H1 (cell line): Measurements from ENCODE around the gene SEZ6. TPM values are rescaled to one million over a fixed set of nuclear protein-coding genes. Genes with fewer than 3 reads are reported as not detected.

ENCODE experiments used
- CTCF ChIA-PET: fragments of 300-600 bp; sonication (Branson Sonifier 250); formaldehyde crosslinking; loops from one replicate; lab custom pipeline; 2021; ENCODE audit not compliant: partially characterized antibody; lab: Charles Lee
- POLR2A ChIA-PET: fragments of 300-600 bp; sonication (Branson Sonifier 250); formaldehyde crosslinking; loops from one replicate; lab custom pipeline; 2021; ENCODE audit warnings: inconsistent platforms; ENCODE audit not compliant: partially characterized antibody; lab: Charles Lee
- DNase-seq, 2 experiments: peaks; one replicate each; pipeline versions ENCODE4 v3.0.0 to v3.0.0-alpha.2; 2010 to 2022; ENCODE audit warnings: low spot score in 2 of 2, low read depth in 1 of 2, mixed read lengths in 1 of 2
- FAIRE-seq: peaks from 2 replicates; lab custom pipeline; 2011; peaks lifted over from hg19 to GRCh38; lab: Jason Lieb, UNC
- H2AFZ ChIP-seq: 2 replicates; pipeline ENCODE4 v1.8.1; 2012; ENCODE audit warnings: low read length, inconsistent platforms
- H2AK5ac ChIP-seq: 2 replicates; pipeline ENCODE4 v1.6.1; 2013; ENCODE audit warnings: low read depth, low read length
- H2BK120ac ChIP-seq: replicated peaks from 2 replicates; pipeline ENCODE3; 2013; ENCODE audit warnings: low read depth, low read length, inconsistent platforms
- H2BK12ac ChIP-seq: 2 replicates; pipeline ENCODE4 v1.6.1; 2013; ENCODE audit warnings: low read depth, low read length
- H2BK15ac ChIP-seq: 2 replicates; pipeline ENCODE4 v1.6.1; 2013; ENCODE audit warnings: low read length
- H2BK20ac ChIP-seq: 2 replicates; pipeline ENCODE4 v1.6.1; 2013; ENCODE audit warnings: low read length
- H2BK5ac ChIP-seq: 2 replicates; pipeline ENCODE4 v1.6.1; 2013; ENCODE audit warnings: low read depth, low read length
- H3K14ac ChIP-seq: 2 replicates; pipeline ENCODE4 v1.6.1; 2013; ENCODE audit warnings: inconsistent platforms; ENCODE audit not compliant: insufficient read length
- H3K18ac ChIP-seq: 2 replicates; pipeline ENCODE4 v1.6.1; 2013; ENCODE audit warnings: low read length; ENCODE audit errors: extremely low read depth
- H3K23ac ChIP-seq: 2 replicates; pipeline ENCODE4 v1.6.1; 2013; ENCODE audit warnings: inconsistent platforms; ENCODE audit not compliant: insufficient read length
- H3K23me2 ChIP-seq: 2 replicates; pipeline ENCODE4 v1.6.1; 2013; ENCODE audit warnings: low read depth, low read length
- H3K27ac ChIP-seq: 2 replicates; pipeline ENCODE4 v1.6.1; 2011; ENCODE audit warnings: low read depth, low read length, inconsistent platforms
- H3K27me3 ChIP-seq, 4 experiments: replicated peaks in 1 of 4; 1 replicate in 1 of 4; 2 replicates in 3 of 4; pipeline versions ENCODE4 v1.6.1 to v1.8.1; 2011 to 2013; ENCODE audit warnings: low read length in 3 of 4, mild to moderate bottlenecking in 3 of 4, inconsistent platforms in 2 of 4, mixed read lengths in 2 of 4, moderate library complexity in 1 of 4; ENCODE audit not compliant: control insufficient read depth in 3 of 4, insufficient read depth in 3 of 4; ENCODE audit errors: extremely low read depth in 1 of 4
- H3K36me3 ChIP-seq, 4 experiments: 2 replicates each; pipeline versions ENCODE4 v1.6.1 to v1.8.1; 2011 to 2013; ENCODE audit warnings: mild to moderate bottlenecking in 4 of 4, low read length in 3 of 4, moderate library complexity in 2 of 4, control low read depth in 1 of 4, inconsistent platforms in 1 of 4; ENCODE audit not compliant: insufficient read depth in 4 of 4, control insufficient read depth in 2 of 4
- H3K4ac ChIP-seq: replicated peaks from 2 replicates; pipeline ENCODE3; 2013; ENCODE audit warnings: low read length, low read depth, mixed read lengths, inconsistent platforms; ENCODE audit not compliant: insufficient read length
- H3K4me1 ChIP-seq, 4 experiments: replicated peaks in 1 of 4; 1 replicate in 1 of 4; 2 replicates in 3 of 4; pipeline versions ENCODE4 v1.6.1 to v1.8.1; 2011 to 2013; ENCODE audit warnings: low read length in 3 of 4, inconsistent platforms in 2 of 4, mixed read lengths in 1 of 4; ENCODE audit not compliant: insufficient read depth in 4 of 4, control insufficient read depth in 3 of 4
- H3K4me2 ChIP-seq, 2 experiments: 2 replicates each; pipeline versions ENCODE4 v1.6.1 to v1.8.1; 2011 to 2013; ENCODE audit warnings: low read depth in 2 of 2, low read length in 2 of 2, control low read depth in 1 of 2, inconsistent platforms in 1 of 2, mild to moderate bottlenecking in 1 of 2; ENCODE audit not compliant: insufficient read depth in 1 of 2
- H3K4me3 ChIP-seq, 4 experiments: fragments of 200-600, 300-600 bp in 1 of 4; sonication (generic), shearing (Covaris generic), sonication (Bioruptor Twin) in 1 of 4; 2 replicates each; pipeline versions ENCODE4 v1.5.1 to v1.8.1; 2011 to 2016; ENCODE audit warnings: low read length in 4 of 4, low read depth in 3 of 4, control low read depth in 2 of 4, inconsistent platforms in 2 of 4, mild to moderate bottlenecking in 2 of 4, mixed read lengths in 1 of 4, moderate library complexity in 1 of 4; ENCODE audit not compliant: insufficient read depth in 2 of 4; ENCODE audit errors: extremely low read depth in 1 of 4
- H3K56ac ChIP-seq: replicated peaks from 2 replicates; pipeline ENCODE3; 2013; ENCODE audit warnings: low read depth, mild to moderate bottlenecking, mixed read lengths, low read length, inconsistent platforms; ENCODE audit not compliant: insufficient read length
- H3K79me1 ChIP-seq: 2 replicates; pipeline ENCODE4 v1.6.1; 2013; ENCODE audit warnings: low read depth, low read length, control low read depth
- H3K79me2 ChIP-seq, 2 experiments: 2 replicates each; pipeline versions ENCODE4 v1.6.1 to v1.8.1; 2012 to 2013; ENCODE audit warnings: low read length in 2 of 2, mild to moderate bottlenecking in 2 of 2, inconsistent platforms in 1 of 2; ENCODE audit not compliant: insufficient read depth in 2 of 2, control insufficient read depth in 1 of 2
- H3K9ac ChIP-seq, 4 experiments: replicated peaks in 1 of 4; 1 replicate in 1 of 4; 2 replicates in 3 of 4; pipeline versions ENCODE4 v1.6.1 to v1.8.1; 2011 to 2013; ENCODE audit warnings: low read depth in 3 of 4, low read length in 3 of 4, control low read depth in 2 of 4, mild to moderate bottlenecking in 2 of 4, moderate library complexity in 2 of 4, inconsistent platforms in 1 of 4; ENCODE audit errors: extremely low read depth in 1 of 4
- H3K9me3 ChIP-seq, 2 experiments: 2 replicates each; pipeline versions ENCODE4 v1.6.1 to v1.8.1; 2012 to 2013; ENCODE audit warnings: mild to moderate bottlenecking in 2 of 2, moderate library complexity in 2 of 2, control low read depth in 1 of 2, inconsistent platforms in 1 of 2, low read depth in 1 of 2, low read length in 1 of 2, mixed read lengths in 1 of 2; ENCODE audit not compliant: insufficient read depth in 2 of 2
- H4K20me1 ChIP-seq, 2 experiments: replicated peaks in 1 of 2; 2 replicates each; pipeline versions ENCODE3 to v1.8.1; 2011 to 2013; ENCODE audit warnings: inconsistent platforms in 2 of 2, low read length in 2 of 2, mild to moderate bottlenecking in 1 of 2; ENCODE audit not compliant: insufficient read depth in 2 of 2, control insufficient read depth in 1 of 2
- H4K5ac ChIP-seq: 2 replicates; pipeline ENCODE4 v1.6.1; 2013; ENCODE audit warnings: low read length, low read depth, mixed read lengths, inconsistent platforms; ENCODE audit not compliant: insufficient read length
- H4K8ac ChIP-seq: 2 replicates; pipeline ENCODE4 v1.8.0; 2013; ENCODE audit warnings: mild to moderate bottlenecking, moderate library complexity, low read length, inconsistent platforms; ENCODE audit not compliant: insufficient read depth; ENCODE audit errors: extremely low read depth
- H4K91ac ChIP-seq: replicated peaks from 2 replicates; pipeline ENCODE3; 2013; ENCODE audit warnings: low read length, mixed read lengths, inconsistent platforms; ENCODE audit not compliant: insufficient read length
- BACH1 ChIP-seq: IDR thresholded peaks from 2 replicates; pipeline ENCODE4 v1.6.1; 2012; ENCODE audit warnings: low read length, improper control_type of control experiment
- BCL11A ChIP-seq, 2 experiments: IDR thresholded peaks; one replicate each; pipeline ENCODE4 v1.6.1; 2011; ENCODE audit warnings: low read depth in 2 of 2, low read length in 2 of 2, mild to moderate bottlenecking in 2 of 2
- BRCA1 ChIP-seq: IDR thresholded peaks from 2 replicates; pipeline ENCODE4 v1.6.1; 2012; ENCODE audit warnings: low read depth, low read length, improper control_type of control experiment
- CHD1 ChIP-seq: IDR thresholded peaks from 2 replicates; pipeline ENCODE4 v1.6.1; 2012; ENCODE audit warnings: low read depth, low read length, improper control_type of control experiment
- CREB1 ChIP-seq: IDR thresholded peaks from 2 replicates; pipeline ENCODE4 v1.6.1; 2012; ENCODE audit warnings: inconsistent platforms
- CTCF ChIP-seq, 3 experiments: IDR thresholded peaks; 1 replicate in 2 of 3; 2 replicates in 1 of 3; pipeline versions ENCODE4 v1.5.1 to v1.6.1; 2011; ENCODE audit warnings: low read length in 3 of 3, mild to moderate bottlenecking in 3 of 3, inconsistent platforms in 2 of 3, low read depth in 1 of 3, moderate library complexity in 1 of 3; ENCODE audit not compliant: insufficient read depth in 1 of 3; ENCODE audit errors: control extremely low read depth in 1 of 3
- EGR1 ChIP-seq: IDR thresholded peaks from 2 replicates; pipeline ENCODE4 v1.6.1; 2011; ENCODE audit warnings: low read depth, low read length, borderline replicate concordance
- EZH2 ChIP-seq: fragments of 200-600 bp; sonication (generic); IDR thresholded peaks from 2 replicates; pipeline ENCODE4 v1.7.1; 2012; ENCODE audit warnings: low read depth, mild to moderate bottlenecking, moderate library complexity, low read length, inconsistent platforms; ENCODE audit not compliant: severe bottlenecking
- JUND ChIP-seq: IDR thresholded peaks from 2 replicates; pipeline ENCODE4 v1.6.1; 2011; ENCODE audit warnings: mild to moderate bottlenecking, improper control_type of control experiment, low read length
- KDM4A ChIP-seq: IDR thresholded peaks from one replicate; pipeline ENCODE4 v1.7.1; 2012; ENCODE audit warnings: low read depth, mild to moderate bottlenecking, moderate library complexity, low read length, inconsistent platforms; ENCODE audit not compliant: severe bottlenecking
- NRF1 ChIP-seq: IDR thresholded peaks from 2 replicates; pipeline ENCODE4 v1.6.1; 2011; ENCODE audit warnings: mild to moderate bottlenecking, low read depth, low read length, improper control_type of control experiment
- POLR2A ChIP-seq, 2 experiments: IDR thresholded peaks; 1 replicate in 1 of 2; 2 replicates in 1 of 2; pipeline ENCODE4 v1.6.1; 2011; ENCODE audit warnings: low read depth in 2 of 2, low read length in 2 of 2, mild to moderate bottlenecking in 2 of 2; ENCODE audit errors: control extremely low read depth in 1 of 2
- TEAD4 ChIP-seq: IDR thresholded peaks from 2 replicates; pipeline ENCODE4 v1.6.1; 2012; ENCODE audit warnings: low read depth, low read length, inconsistent platforms, mixed read lengths
- WGBS, 2 experiments: shearing (Covaris generic) in 1 of 2; methylation state at CpG; one replicate each; pipeline versions ENCODE4 v1.1.6 to v1.1.7; 2013 to 2015; ENCODE audit warnings: low lambda C conversion rate in 2 of 2, mixed read lengths in 2 of 2, inconsistent platforms in 1 of 2, low coverage in 1 of 2, missing lambda C conversion rate in 1 of 2; ENCODE audit not compliant: insufficient replicate concordance in 2 of 2, insufficient coverage in 1 of 2, insufficient read length in 1 of 2; ENCODE audit errors: extremely low coverage in 1 of 2, missing lambda C conversion rate in 1 of 2; 5-methylcytosine and 5-hydroxymethylcytosine counted together
- polyA plus RNA-seq, 7 experiments: library from polyadenylated mRNA; depleted of rRNA in 3 of 7; stranded (reverse) in 5 of 7; unstranded in 2 of 7; fragments of >200 nt in 5 of 7; fragments of 200-250 nt in 2 of 7; gene quantifications; 1 replicate in 5 of 7; 2 replicates in 1 of 7; 4 replicates in 1 of 7; pipeline versions ENCODE4 v1.2.1 to v1.2.3, GENCODE V29; 2011 to 2013; ENCODE audit warnings: missing spikeins in 2 of 7, mixed read lengths in 2 of 7
- total RNA-seq: library from RNA; stranded (reverse); fragmentation: NEBNext Ultra II Directional; extraction: Animal tissue kit (Norgen Biotek cat#: 25700); gene quantifications from 2 replicates; pipeline ENCODE4 v1.2.1, GENCODE V29; 2021

Gene SEZ6
- total and polyA plus RNA-seq, 2 of the 8 experiments (the other 6 are each of a cell fraction or from before 2014, with no cell fraction given), result 6.9 to 16.1 TPM

GRCh38 chr17:28940142-28940541, 65.7 kb downstream of the SEZ6 start:
- FAIRE-seq (no peak), DNase-seq (no peak)
- H3K79me1 ChIP-seq, result peaks cover 13% of the 10 kb centered on the region
- no peak overlapping the region for H4K91ac ChIP-seq
- peaks cover 0 to 31% (median 3%) of the 10 kb centered on the region in 4 experiments; a peak in 5 of 8 replicates for H3K36me3 ChIP-seq
- H3K79me2 ChIP-seq, result peaks cover 33 to 100% of the 10 kb centered on the region in 2 experiments
- no peak overlapping the region for H4K5ac ChIP-seq
- ChIA-PET POLR2A (interaction anchor here (0.6 to 2.9 kb wide), 5 partner anchors 9 to 153 kb away, joined by 3 to 15 read pairs (median 4); no protein-coding TSS in a partner anchor), CTCF (interaction anchor here (1.0 to 1.6 kb wide), 7 partner anchors 9 to 31 kb away, joined by 3 to 5 read pairs (median 4); no protein-coding TSS in a partner anchor)
- H2BK12ac ChIP-seq, result no peak overlapping the region
- H3K27me3 ChIP-seq, result no peaks in the 10 kb centered on the region
- H3K23ac ChIP-seq, result no peak overlapping the region
- H2AK5ac ChIP-seq, result no peak overlapping the region
- no peak overlapping the region for H3K56ac ChIP-seq
- H4K8ac ChIP-seq, result no peak overlapping the region
- H2AFZ ChIP-seq, result no peak overlapping the region
- H3K4me2 ChIP-seq, result no peak overlapping the region
- H3K23me2 ChIP-seq, result no peaks in the 10 kb centered on the region
- no peak overlapping the region for H3K14ac ChIP-seq
- no peak overlapping the region for H2BK15ac ChIP-seq
- H4K20me1 ChIP-seq, result peaks cover 15 to 28% of the 10 kb centered on the region in 2 experiments
- no peak overlapping the region for H3K27ac ChIP-seq
- H3K4ac ChIP-seq, result no peak overlapping the region
- 86% methylated on average over 3 of the region's 3 CpGs; no CpG with 5 or more reads in 1 of the 2 experiments for whole genome bisulfite sequencing, 2 experiments
- peaks cover 2 to 22% (median 16%) of the 10 kb centered on the region in 4 experiments; a peak in 5 of 7 replicates for H3K4me1 ChIP-seq
- H3K9me3 ChIP-seq, result no peaks in the 10 kb centered on the region
- H3K18ac ChIP-seq, result no peak overlapping the region
- no peak overlapping the region for H2BK20ac ChIP-seq
- no peak overlapping the region; a peak in 1 of 7 replicates for H3K9ac ChIP-seq
- H2BK5ac ChIP-seq, result no peak overlapping the region
- no peak overlapping the region for H3K4me3 ChIP-seq
- H2BK120ac ChIP-seq, result no peak overlapping the region
- no peak for TF ChIP-seq EZH2
- no peak for TF ChIP-seq KDM4A
- TF ChIP-seq EGR1, result no peak
- no peak for TF ChIP-seq BCL11A (IDR thresholded peaks at IDR 0.05; ENCODE audit: low read depth in 2 of 2, low read length in 2 of 2)
- no peak for TF ChIP-seq CTCF (IDR thresholded peaks at IDR 0.05; ENCODE audit: control extremely low read depth in 1 of 3, insufficient read depth in 1 of 3, low read depth in 1 of 3, low read length in 3 of 3)
- no peak for TF ChIP-seq JUND
- TF ChIP-seq CREB1, result no peak
- no peak for TF ChIP-seq NRF1
- TF ChIP-seq BRCA1, result no peak
- TF ChIP-seq POLR2A (IDR thresholded peaks at IDR 0.05; ENCODE audit: control extremely low read depth in 1 of 2, low read depth in 2 of 2, low read length in 2 of 2), result no peak
- no peak for TF ChIP-seq TEAD4
- TF ChIP-seq BACH1, result no peak
- TF ChIP-seq CHD1, result no peak
